ENCODE data around the gene SLC35B1. TPM values are rescaled to one million over a fixed set of nuclear protein-coding genes. Genes with fewer than 3 reads are reported as not detected.

The SLC35B1 gene
- total RNA-seq, 1 experiment from 2014 or later, result 55.9 TPM

- peaks cover 11% of the 10 kb centered on the region for H3K4me1 Mint-ChIP-seq
- H3K4me3 Mint-ChIP-seq, result no peak overlapping the region
- DNase-seq (ENCODE audit: low spot score) (peak; percentile 25), ATAC-seq (peak; percentile 6; the same call in 1 of the 2 replicates)
- no peaks in the 10 kb centered on the region for H3K9me3 Mint-ChIP-seq
- TF ChIP-seq, protein P1, sequence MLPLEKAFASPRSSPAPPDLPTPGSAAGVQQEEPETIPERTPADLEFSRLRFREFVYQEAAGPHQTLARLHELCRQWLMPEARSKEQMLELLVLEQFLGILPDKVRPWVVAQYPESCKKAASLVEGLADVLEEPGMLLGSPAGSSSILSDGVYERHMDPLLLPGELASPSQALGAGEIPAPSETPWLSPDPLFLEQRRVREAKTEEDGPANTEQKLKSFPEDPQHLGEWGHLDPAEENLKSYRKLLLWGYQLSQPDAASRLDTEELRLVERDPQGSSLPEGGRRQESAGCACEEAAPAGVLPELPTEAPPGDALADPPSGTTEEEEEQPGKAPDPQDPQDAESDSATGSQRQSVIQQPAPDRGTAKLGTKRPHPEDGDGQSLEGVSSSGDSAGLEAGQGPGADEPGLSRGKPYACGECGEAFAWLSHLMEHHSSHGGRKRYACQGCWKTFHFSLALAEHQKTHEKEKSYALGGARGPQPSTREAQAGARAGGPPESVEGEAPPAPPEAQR (CRISPR knock-in tag; IDR thresholded peaks at IDR 0.05), result no peak
- no peak for TF ChIP-seq ZNF423 (CRISPR knock-in tag; IDR thresholded peaks at IDR 0.05)
- no peak for TF ChIP-seq FOXK1 (CRISPR knock-in tag; IDR thresholded peaks at IDR 0.05)
- TF ChIP-seq NFE2L1 (CRISPR knock-in tag; IDR thresholded peaks at IDR 0.05), result no peak
- TF ChIP-seq ATF3 (CRISPR knock-in tag; conservative IDR thresholded peaks at IDR 0.05), result no peak
- TF ChIP-seq MAX (CRISPR knock-in tag; IDR thresholded peaks at IDR 0.05), result no peak
- TF ChIP-seq, protein P2, sequence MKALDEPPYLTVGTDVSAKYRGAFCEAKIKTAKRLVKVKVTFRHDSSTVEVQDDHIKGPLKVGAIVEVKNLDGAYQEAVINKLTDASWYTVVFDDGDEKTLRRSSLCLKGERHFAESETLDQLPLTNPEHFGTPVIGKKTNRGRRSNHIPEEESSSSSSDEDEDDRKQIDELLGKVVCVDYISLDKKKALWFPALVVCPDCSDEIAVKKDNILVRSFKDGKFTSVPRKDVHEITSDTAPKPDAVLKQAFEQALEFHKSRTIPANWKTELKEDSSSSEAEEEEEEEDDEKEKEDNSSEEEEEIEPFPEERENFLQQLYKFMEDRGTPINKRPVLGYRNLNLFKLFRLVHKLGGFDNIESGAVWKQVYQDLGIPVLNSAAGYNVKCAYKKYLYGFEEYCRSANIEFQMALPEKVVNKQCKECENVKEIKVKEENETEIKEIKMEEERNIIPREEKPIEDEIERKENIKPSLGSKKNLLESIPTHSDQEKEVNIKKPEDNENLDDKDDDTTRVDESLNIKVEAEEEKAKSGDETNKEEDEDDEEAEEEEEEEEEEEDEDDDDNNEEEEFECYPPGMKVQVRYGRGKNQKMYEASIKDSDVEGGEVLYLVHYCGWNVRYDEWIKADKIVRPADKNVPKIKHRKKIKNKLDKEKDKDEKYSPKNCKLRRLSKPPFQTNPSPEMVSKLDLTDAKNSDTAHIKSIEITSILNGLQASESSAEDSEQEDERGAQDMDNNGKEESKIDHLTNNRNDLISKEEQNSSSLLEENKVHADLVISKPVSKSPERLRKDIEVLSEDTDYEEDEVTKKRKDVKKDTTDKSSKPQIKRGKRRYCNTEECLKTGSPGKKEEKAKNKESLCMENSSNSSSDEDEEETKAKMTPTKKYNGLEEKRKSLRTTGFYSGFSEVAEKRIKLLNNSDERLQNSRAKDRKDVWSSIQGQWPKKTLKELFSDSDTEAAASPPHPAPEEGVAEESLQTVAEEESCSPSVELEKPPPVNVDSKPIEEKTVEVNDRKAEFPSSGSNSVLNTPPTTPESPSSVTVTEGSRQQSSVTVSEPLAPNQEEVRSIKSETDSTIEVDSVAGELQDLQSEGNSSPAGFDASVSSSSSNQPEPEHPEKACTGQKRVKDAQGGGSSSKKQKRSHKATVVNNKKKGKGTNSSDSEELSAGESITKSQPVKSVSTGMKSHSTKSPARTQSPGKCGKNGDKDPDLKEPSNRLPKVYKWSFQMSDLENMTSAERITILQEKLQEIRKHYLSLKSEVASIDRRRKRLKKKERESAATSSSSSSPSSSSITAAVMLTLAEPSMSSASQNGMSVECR (CRISPR knock-in tag; IDR thresholded peaks at IDR 0.05; ENCODE audit: borderline replicate concordance), result no peak
- no peak for TF ChIP-seq CTCF (IDR thresholded peaks at IDR 0.05)
- TF ChIP-seq, protein P3, sequence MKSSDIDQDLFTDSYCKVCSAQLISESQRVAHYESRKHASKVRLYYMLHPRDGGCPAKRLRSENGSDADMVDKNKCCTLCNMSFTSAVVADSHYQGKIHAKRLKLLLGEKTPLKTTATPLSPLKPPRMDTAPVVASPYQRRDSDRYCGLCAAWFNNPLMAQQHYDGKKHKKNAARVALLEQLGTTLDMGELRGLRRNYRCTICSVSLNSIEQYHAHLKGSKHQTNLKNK (CRISPR knock-in tag; IDR thresholded peaks at IDR 0.05), result no peak
- no peak for TF ChIP-seq JUN (CRISPR knock-in tag; IDR thresholded peaks at IDR 0.05)
- no peak for TF ChIP-seq ATF2 (CRISPR knock-in tag; IDR thresholded peaks at IDR 0.05; ENCODE audit: borderline replicate concordance, low read depth)
- TF ChIP-seq ELF4 (CRISPR knock-in tag; IDR thresholded peaks at IDR 0.05; ENCODE audit: low read depth), result no peak
- no peak for TF ChIP-seq ATF1 (CRISPR knock-in tag; IDR thresholded peaks at IDR 0.05)
- H3K27ac Mint-ChIP-seq, result no peak overlapping the region
- no peaks in the 10 kb centered on the region; the same call in 1 of the 2 replicates for H3K27me3 Mint-ChIP-seq (ENCODE audit: low read depth)
- POLR2A ChIA-PET, result no interaction called here
- peaks cover 36% of the 10 kb centered on the region for H3K36me3 Mint-ChIP-seq
- CTCF ChIA-PET, result interaction anchor here (1.0 to 1.7 kb wide), 3 partner anchors 136 to 147 kb away, joined by 3 to 8 read pairs (median 5); no protein-coding TSS in a partner anchor
Measured at GRCh38 chr17:49703557-49704277, 4.0 kb downstream of the SLC35B1 start.

DNA sequence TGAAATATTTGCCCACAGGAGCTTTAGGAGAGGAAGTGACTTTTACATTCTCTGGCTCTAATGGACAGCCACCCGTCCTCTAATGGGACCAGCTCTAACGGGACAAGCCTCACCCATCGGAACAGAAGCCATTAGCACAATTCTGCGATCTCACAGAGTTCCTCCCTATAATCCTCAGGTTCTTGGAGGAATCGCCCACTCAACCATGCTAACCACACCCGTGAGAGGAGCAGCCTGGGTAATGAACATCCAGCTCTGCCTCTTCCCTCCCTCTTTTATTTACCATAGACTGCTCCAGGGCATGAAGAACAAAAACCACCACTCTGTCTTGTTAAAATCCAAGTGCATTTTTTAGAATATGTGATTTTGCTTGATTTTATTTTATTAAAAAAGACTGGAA lies 6.8 kb downstream of the SLC35B1 start:
- no peaks in the 10 kb centered on the region for H3K27me3 Mint-ChIP-seq (ENCODE audit: low read depth)
- TF ChIP-seq NR3C1 (CRISPR knock-in tag; conservative IDR thresholded peaks at IDR 0.05; ENCODE audit: low read depth) (no peak), ZNF416 (CRISPR knock-in tag; IDR thresholded peaks at IDR 0.05) (no peak), TCF7 (CRISPR knock-in tag; IDR thresholded peaks at IDR 0.05; ENCODE audit: low read depth) (no peak), AFF4 (CRISPR knock-in tag; IDR thresholded peaks at IDR 0.05; ENCODE audit: borderline replicate concordance) (no peak)
- TF ChIP-seq, protein P4, sequence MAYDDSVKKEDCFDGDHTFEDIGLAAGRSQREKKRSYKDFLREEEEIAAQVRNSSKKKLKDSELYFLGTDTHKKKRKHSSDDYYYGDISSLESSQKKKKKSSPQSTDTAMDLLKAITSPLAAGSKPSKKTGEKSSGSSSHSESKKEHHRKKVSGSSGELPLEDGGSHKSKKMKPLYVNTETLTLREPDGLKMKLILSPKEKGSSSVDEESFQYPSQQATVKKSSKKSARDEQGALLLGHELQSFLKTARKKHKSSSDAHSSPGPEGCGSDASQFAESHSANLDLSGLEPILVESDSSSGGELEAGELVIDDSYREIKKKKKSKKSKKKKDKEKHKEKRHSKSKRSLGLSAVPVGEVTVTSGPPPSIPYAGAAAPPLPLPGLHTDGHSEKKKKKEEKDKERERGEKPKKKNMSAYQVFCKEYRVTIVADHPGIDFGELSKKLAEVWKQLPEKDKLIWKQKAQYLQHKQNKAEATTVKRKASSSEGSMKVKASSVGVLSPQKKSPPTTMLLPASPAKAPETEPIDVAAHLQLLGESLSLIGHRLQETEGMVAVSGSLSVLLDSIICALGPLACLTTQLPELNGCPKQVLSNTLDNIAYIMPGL (CRISPR knock-in tag; IDR thresholded peaks at IDR 0.05), result no peak
- no peaks in the 10 kb centered on the region for H3K9me3 Mint-ChIP-seq
- POLR2A ChIA-PET, result no interaction called here
- CTCF ChIA-PET, result interaction anchor here (1.0 to 10.8 kb wide), 2 partner anchors 126 to 131 kb away, joined by 3 to 99 read pairs; partner anchors contain the start of gene NXPH3
- H3K4me1 Mint-ChIP-seq, result no peaks in the 10 kb centered on the region
- no peak overlapping the region for H3K4me3 Mint-ChIP-seq
- DNase-seq (ENCODE audit: low spot score), result no peak
- peaks cover 36% of the 10 kb centered on the region for H3K36me3 Mint-ChIP-seq
- ATAC-seq, result no peak
- H3K27ac Mint-ChIP-seq, result no peak overlapping the region

All from WTC11 (cell line).